Measurements from ENCODE around the gene ATXN8OS. TPM values are rescaled to one million over a fixed set of nuclear protein-coding genes. Genes with fewer than 3 reads are reported as not detected.

Gene ATXN8OS
- polyA plus RNA-seq, 2 of the 4 experiments (the other 2 are of a cell fraction) = not detected

GRCh38 chr13:70104481-70104880 lies 3.1 kb upstream of the ATXN8OS start:
- Histone ChIP-seq H3K9me3 (no peaks in the 10 kb centered on the region), H3K4me1 (no peaks in the 10 kb centered on the region), H3K4me2 (no peak overlapping the region), H3K27ac (no peak overlapping the region), H3K4me3 (no peak overlapping the region)
- no peak for FAIRE-seq
- ChIA-PET POLR2A (no interaction called here), CTCF (no interaction called here)
- TF ChIP-seq HOXB5 (CRISPR knock-in tag; IDR thresholded peaks at IDR 0.05) (no peak), HOXA7 (CRISPR knock-in tag; IDR thresholded peaks at IDR 0.05) (no peak), CHD4 (IDR thresholded peaks at IDR 0.05; ENCODE audit: borderline replicate concordance) (no peak), CHD2 (IDR thresholded peaks at IDR 0.05; ENCODE audit: low read length, partially characterized antibody) (no peak), JUN (IDR thresholded peaks at IDR 0.05) (no peak), SMC3 (IDR thresholded peaks at IDR 0.05) (no peak), BHLHE40 (IDR thresholded peaks at IDR 0.05; ENCODE audit: low read depth, low read length) (no peak)
- no peak for ATAC-seq
- DNase-seq (ENCODE audit: low read depth in 1 of 2, low spot score in 1 of 2) = no peak

- CTCF ChIA-PET = no interaction called here
- FAIRE-seq = no peak
- TF ChIP-seq EHMT2 (IDR thresholded peaks at IDR 0.05; ENCODE audit: low read depth) (no peak), CBX2 (IDR thresholded peaks at IDR 0.05; ENCODE audit: borderline replicate concordance, low read depth) (no peak), ZNF302 (CRISPR knock-in tag; IDR thresholded peaks at IDR 0.05) (no peak), CHD4 (IDR thresholded peaks at IDR 0.05; ENCODE audit: borderline replicate concordance) (no peak), HOXB5 (CRISPR knock-in tag; IDR thresholded peaks at IDR 0.05) (no peak), HEYL (CRISPR knock-in tag; IDR thresholded peaks at IDR 0.05) (no peak), PHF8 (IDR thresholded peaks at IDR 0.05; ENCODE audit: borderline replicate concordance, low read depth) (no peak), KDM5A (IDR thresholded peaks at IDR 0.05) (no peak)
- TF ChIP-seq, protein P1, sequence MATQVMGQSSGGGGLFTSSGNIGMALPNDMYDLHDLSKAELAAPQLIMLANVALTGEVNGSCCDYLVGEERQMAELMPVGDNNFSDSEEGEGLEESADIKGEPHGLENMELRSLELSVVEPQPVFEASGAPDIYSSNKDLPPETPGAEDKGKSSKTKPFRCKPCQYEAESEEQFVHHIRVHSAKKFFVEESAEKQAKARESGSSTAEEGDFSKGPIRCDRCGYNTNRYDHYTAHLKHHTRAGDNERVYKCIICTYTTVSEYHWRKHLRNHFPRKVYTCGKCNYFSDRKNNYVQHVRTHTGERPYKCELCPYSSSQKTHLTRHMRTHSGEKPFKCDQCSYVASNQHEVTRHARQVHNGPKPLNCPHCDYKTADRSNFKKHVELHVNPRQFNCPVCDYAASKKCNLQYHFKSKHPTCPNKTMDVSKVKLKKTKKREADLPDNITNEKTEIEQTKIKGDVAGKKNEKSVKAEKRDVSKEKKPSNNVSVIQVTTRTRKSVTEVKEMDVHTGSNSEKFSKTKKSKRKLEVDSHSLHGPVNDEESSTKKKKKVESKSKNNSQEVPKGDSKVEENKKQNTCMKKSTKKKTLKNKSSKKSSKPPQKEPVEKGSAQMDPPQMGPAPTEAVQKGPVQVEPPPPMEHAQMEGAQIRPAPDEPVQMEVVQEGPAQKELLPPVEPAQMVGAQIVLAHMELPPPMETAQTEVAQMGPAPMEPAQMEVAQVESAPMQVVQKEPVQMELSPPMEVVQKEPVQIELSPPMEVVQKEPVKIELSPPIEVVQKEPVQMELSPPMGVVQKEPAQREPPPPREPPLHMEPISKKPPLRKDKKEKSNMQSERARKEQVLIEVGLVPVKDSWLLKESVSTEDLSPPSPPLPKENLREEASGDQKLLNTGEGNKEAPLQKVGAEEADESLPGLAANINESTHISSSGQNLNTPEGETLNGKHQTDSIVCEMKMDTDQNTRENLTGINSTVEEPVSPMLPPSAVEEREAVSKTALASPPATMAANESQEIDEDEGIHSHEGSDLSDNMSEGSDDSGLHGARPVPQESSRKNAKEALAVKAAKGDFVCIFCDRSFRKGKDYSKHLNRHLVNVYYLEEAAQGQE (IDR thresholded peaks at IDR 0.05) = no peak
These were observed 515 bp upstream of the ATXN8OS start for GRCh38 chr13:70107125-70107497.

GRCh38 chr13:70108356-70109105 lies 905 bp downstream of the ATXN8OS start, which contains the start of gene KLHL1:
KLHL1 (minus strand) TSS chr13:70108452; CDS start chr13:70107699, 753 bp downstream.
- Histone ChIP-seq H3K27ac (no peak within 1 kb of the TSS), H3K4me2 (no peak within 1 kb of the TSS), H3K4me1 (no peaks in the 10 kb centered on the region), H3K9me3 (no peaks in the 10 kb centered on the region), H3K4me3 (no peak within 1 kb of the TSS)
- no peak for DNase-seq (ENCODE audit: low read depth in 1 of 2, low spot score in 1 of 2)
- ChIA-PET CTCF (no interaction called here), POLR2A (no interaction called here)
- 70% methylated on average over 18 of the region's 18 CpGs for WGBS (ENCODE audit: missing lambda C conversion rate)
- no peak for FAIRE-seq
- no peak for ATAC-seq
- no peak for TF ChIP-seq KDM1A (IDR thresholded peaks at IDR 0.05; ENCODE audit: low read depth)
- TF ChIP-seq ATOH8 (CRISPR knock-in tag; IDR thresholded peaks at IDR 0.05; ENCODE audit: low read depth) = no peak
- no peak for TF ChIP-seq JUN (IDR thresholded peaks at IDR 0.05)
- TF ChIP-seq BCL3 (IDR thresholded peaks at IDR 0.05) = no peak
- no peak for TF ChIP-seq NPAS2 (CRISPR knock-in tag; IDR thresholded peaks at IDR 0.05; ENCODE audit: borderline replicate concordance)
- TF ChIP-seq, protein P2, sequence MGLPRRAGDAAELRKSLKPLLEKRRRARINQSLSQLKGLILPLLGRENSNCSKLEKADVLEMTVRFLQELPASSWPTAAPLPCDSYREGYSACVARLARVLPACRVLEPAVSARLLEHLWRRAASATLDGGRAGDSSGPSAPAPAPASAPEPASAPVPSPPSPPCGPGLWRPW (IDR thresholded peaks at IDR 0.05) = no peak
- no peak for TF ChIP-seq FOXS1 (CRISPR knock-in tag; IDR thresholded peaks at IDR 0.05)
- no peak for TF ChIP-seq EP300 (IDR thresholded peaks at IDR 0.05)
- no peak for TF ChIP-seq MAFK (IDR thresholded peaks at IDR 0.05; ENCODE audit: partially characterized antibody)
- no peak for TF ChIP-seq TFCP2L1 (CRISPR knock-in tag; IDR thresholded peaks at IDR 0.05)
- TF ChIP-seq TP53 (CRISPR knock-in tag; IDR thresholded peaks at IDR 0.05) = no peak
- TF ChIP-seq GATA3 (IDR thresholded peaks at IDR 0.05; ENCODE audit: borderline replicate concordance) = no peak
- no peak for TF ChIP-seq CBX2 (IDR thresholded peaks at IDR 0.05; ENCODE audit: borderline replicate concordance, low read depth)
- TF ChIP-seq HDAC2 (IDR thresholded peaks at IDR 0.05) = no peak

More at GRCh38 chr13:70107125-70107497, 515 bp upstream of the ATXN8OS start:
- H3K9me3 ChIP-seq = no peaks in the 10 kb centered on the region
- H3K27ac ChIP-seq = no peak overlapping the region
- DNase-seq (ENCODE audit: low read depth in 1 of 2, low spot score in 1 of 2) = no peak
- POLR2A ChIA-PET = no interaction called here
- 27% methylated on average over 9 of the region's 9 CpGs for WGBS (ENCODE audit: missing lambda C conversion rate)
- H3K4me3 ChIP-seq = no peak overlapping the region
- H3K4me1 ChIP-seq = no peaks in the 10 kb centered on the region
- ATAC-seq = no peak
- no peak overlapping the region for H3K4me2 ChIP-seq

Measured in A549 (cell line).